NT2/D1 (cell line): ENCODE data around the gene SOX4.

Experiments used
- DNase-seq: peaks from one replicate; pipeline ENCODE4 v3.0.0-alpha.2; 2011; ENCODE audit warnings: low read depth, low spot score
- H3K27me3 ChIP-seq: 2 replicates; pipeline ENCODE4 v1.6.0; 2011; ENCODE audit warnings: mild to moderate bottlenecking; ENCODE audit not compliant: insufficient read length, insufficient read depth
- H3K36me3 ChIP-seq: 2 replicates; pipeline ENCODE4 v1.6.1; 2011; ENCODE audit warnings: mild to moderate bottlenecking, low read length, mixed read lengths; ENCODE audit not compliant: insufficient read depth, insufficient read length
- H3K4me1 ChIP-seq: 2 replicates; pipeline ENCODE4 v1.5.1; 2011; ENCODE audit not compliant: insufficient read depth, insufficient read length
- H3K4me3 ChIP-seq: 2 replicates; pipeline ENCODE4 v1.5.1; 2011; ENCODE audit warnings: low read depth; ENCODE audit not compliant: insufficient read length
- H3K9ac ChIP-seq: 2 replicates; pipeline ENCODE4 v1.6.0; 2011; ENCODE audit warnings: low read depth; ENCODE audit not compliant: insufficient read length
- H3K9me3 ChIP-seq: 2 replicates; pipeline ENCODE4 v1.5.1; 2011; ENCODE audit warnings: mild to moderate bottlenecking, low read length; ENCODE audit not compliant: insufficient read depth
- SUZ12 ChIP-seq: IDR thresholded peaks from 2 replicates; pipeline ENCODE4 v1.6.1; 2011; ENCODE audit not compliant: insufficient read length, insufficient read depth; ENCODE audit errors: extremely low read depth
- YY1 ChIP-seq: IDR thresholded peaks from 2 replicates; pipeline ENCODE4 v1.6.1; 2011; ENCODE audit not compliant: insufficient read length, insufficient read depth
- ZNF274 ChIP-seq: IDR thresholded peaks from 2 replicates; pipeline ENCODE4 v1.6.1; 2011; ENCODE audit warnings: mild to moderate bottlenecking, low read depth, low read length

Gene SOX4

DNA sequence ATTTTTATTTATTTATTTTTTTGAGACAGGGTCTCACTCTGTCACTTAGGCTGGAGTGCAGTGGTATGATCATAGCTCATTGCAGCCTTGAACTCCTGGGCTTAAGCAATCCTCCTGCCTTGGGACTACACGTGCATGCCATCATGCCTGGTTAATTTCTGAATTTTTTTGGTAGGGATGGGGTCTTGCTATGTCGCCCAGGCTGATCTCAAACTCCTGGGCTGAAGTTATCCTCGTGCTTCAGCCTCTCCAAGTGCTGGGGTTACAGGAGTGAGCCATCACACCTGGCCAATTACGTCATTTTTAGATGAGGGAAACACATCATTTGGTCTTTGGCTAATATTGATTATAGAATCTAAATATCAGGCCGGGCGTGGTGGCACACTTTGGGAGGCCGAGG, 32.1 kb downstream of the SOX4 start:
- H3K9ac ChIP-seq, result no peak overlapping the region
- H3K9me3 ChIP-seq, result no peaks in the 10 kb centered on the region
- H3K4me1 ChIP-seq, result no peaks in the 10 kb centered on the region
- TF ChIP-seq YY1, result no peak
- TF ChIP-seq SUZ12, result no peak
- TF ChIP-seq ZNF274, result no peak
- no peak overlapping the region for H3K4me3 ChIP-seq
- no peak for DNase-seq
- H3K27me3 ChIP-seq, result no peaks in the 10 kb centered on the region
- H3K36me3 ChIP-seq, result no peaks in the 10 kb centered on the region

GRCh38 chr6:21626756-21627155, 33.2 kb downstream of the SOX4 start:
- DNase-seq, result no peak
- Histone ChIP-seq H3K4me3 (no peak overlapping the region), H3K36me3 (no peaks in the 10 kb centered on the region), H3K9ac (no peak overlapping the region), H3K9me3 (no peaks in the 10 kb centered on the region), H3K27me3 (no peaks in the 10 kb centered on the region), H3K4me1 (no peaks in the 10 kb centered on the region)
- TF ChIP-seq YY1 (no peak), ZNF274 (no peak), SUZ12 (no peak)

DNA sequence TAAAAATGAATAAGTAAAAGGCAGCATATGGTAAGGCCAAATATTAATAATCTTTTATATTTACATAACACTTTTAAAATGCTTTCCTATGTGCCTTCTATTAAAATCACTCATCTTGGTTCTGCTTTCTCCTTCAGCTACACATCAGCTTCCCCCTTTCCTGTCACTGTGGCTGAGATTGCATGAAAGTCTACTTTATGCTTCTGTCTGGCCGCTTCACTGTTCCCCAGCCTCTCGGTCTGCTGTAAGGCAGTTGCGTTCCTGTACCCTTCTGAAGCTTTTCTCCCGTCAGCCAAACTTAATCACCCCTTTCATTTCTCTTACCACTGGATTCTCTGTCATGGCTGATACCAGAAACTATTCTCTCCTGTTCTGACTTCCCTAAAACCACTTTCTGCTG, 34.6 kb downstream of the SOX4 start:
- TF ChIP-seq SUZ12 (no peak), YY1 (no peak), ZNF274 (no peak)
- Histone ChIP-seq H3K4me1 (no peaks in the 10 kb centered on the region), H3K9ac (no peak overlapping the region), H3K9me3 (no peaks in the 10 kb centered on the region), H3K4me3 (no peak overlapping the region), H3K36me3 (no peaks in the 10 kb centered on the region), H3K27me3 (no peaks in the 10 kb centered on the region)
- no peak for DNase-seq

- TF ChIP-seq YY1 (no peak), ZNF274 (no peak), SUZ12 (no peak)
These were observed 40.1 kb downstream of the SOX4 start for GRCh38 chr6:21633511-21634109.

DNA sequence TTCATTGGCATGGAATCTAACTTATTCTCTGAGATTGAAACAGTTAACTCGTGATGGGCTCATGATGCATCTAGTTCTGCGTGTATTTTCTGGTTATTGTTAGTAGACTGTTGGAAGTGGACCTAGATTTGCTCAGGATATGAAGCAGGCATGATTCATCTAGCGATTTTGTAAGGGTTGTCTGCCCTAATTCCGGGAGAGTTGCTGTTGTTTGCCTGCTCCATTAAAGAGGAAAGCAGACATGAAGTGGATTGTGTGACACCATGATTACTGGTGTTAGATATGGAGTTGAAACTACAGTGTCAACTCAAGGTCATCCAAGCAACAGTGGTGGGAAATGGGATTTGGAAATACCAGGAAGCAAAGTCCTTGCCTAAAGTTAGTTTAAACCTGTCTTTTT, 41.0 kb downstream of the SOX4 start:
- DNase-seq, result no peak
- TF ChIP-seq YY1, result no peak
- no peak for TF ChIP-seq SUZ12
- TF ChIP-seq ZNF274, result no peak
- H3K9ac ChIP-seq, result no peak overlapping the region
- H3K4me3 ChIP-seq, result no peak overlapping the region
- no peaks in the 10 kb centered on the region for H3K27me3 ChIP-seq
- no peaks in the 10 kb centered on the region for H3K4me1 ChIP-seq
- no peaks in the 10 kb centered on the region for H3K9me3 ChIP-seq
- H3K36me3 ChIP-seq, result no peaks in the 10 kb centered on the region

More at GRCh38 chr6:21633511-21634109, 40.1 kb downstream of the SOX4 start:
- H3K36me3 ChIP-seq, result no peaks in the 10 kb centered on the region
- H3K4me3 ChIP-seq, result no peak overlapping the region
- no peaks in the 10 kb centered on the region for H3K9me3 ChIP-seq
- H3K4me1 ChIP-seq, result no peaks in the 10 kb centered on the region
- no peaks in the 10 kb centered on the region for H3K27me3 ChIP-seq
- no peak overlapping the region for H3K9ac ChIP-seq
- DNase-seq, result no peak

DNA sequence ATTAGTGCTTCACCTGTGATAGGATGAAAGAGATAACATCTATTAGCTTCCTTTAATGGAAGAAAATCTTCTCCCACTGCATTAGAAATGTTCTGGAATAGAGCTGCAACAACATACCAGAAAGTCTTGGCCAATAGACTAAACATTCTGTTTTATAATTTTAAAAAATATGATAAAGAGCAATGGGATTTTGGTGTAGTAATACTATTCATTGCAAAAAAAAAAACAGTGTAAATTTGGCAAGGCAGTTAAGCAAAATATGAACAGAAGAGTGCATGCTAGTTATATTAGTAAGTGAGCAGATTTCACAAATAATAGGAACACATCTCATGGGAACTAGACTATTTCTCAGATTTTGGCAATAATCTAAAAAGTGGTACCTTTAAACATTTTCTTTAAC, 43.3 kb downstream of the SOX4 start:
- TF ChIP-seq YY1, result no peak
- TF ChIP-seq SUZ12, result no peak
- no peak for TF ChIP-seq ZNF274
- Histone ChIP-seq H3K36me3 (no peaks in the 10 kb centered on the region), H3K27me3 (no peaks in the 10 kb centered on the region), H3K4me3 (no peak overlapping the region), H3K9me3 (no peaks in the 10 kb centered on the region), H3K9ac (no peak overlapping the region), H3K4me1 (no peaks in the 10 kb centered on the region)
- DNase-seq, result no peak

GRCh38 chr6:21639316-21639715, 45.8 kb downstream of the SOX4 start:
- Histone ChIP-seq H3K9ac (no peak overlapping the region), H3K4me3 (no peak overlapping the region), H3K27me3 (no peaks in the 10 kb centered on the region), H3K4me1 (no peaks in the 10 kb centered on the region), H3K9me3 (no peaks in the 10 kb centered on the region; the same call in 1 of the 2 replicates), H3K36me3 (no peaks in the 10 kb centered on the region)
- TF ChIP-seq YY1 (no peak), SUZ12 (no peak), ZNF274 (no peak)
- DNase-seq, result no peak
